Stomach (tissue), 4 donors: ENCODE measurements around the gene SPTBN5.

Source experiments
- POLR2A ChIP-seq, 4 donors: fragments of 450-650 bp; IDR thresholded peaks; one replicate each; pipeline ENCODE4 v1.6.1; 2016; ENCODE audit warnings: antibody characterized with exemption in 4 of 4, control low read depth in 2 of 4, mild to moderate bottlenecking in 1 of 4, moderate library complexity in 1 of 4
- TF ChIP-seq, protein P1 (sequence below), 7 experiments: fragments of 450-650 bp in 4 of 7; fragments of 200-600 bp in 3 of 7; sonication (generic) in 3 of 7; IDR thresholded peaks; one replicate each; pipeline ENCODE4 v1.5.1; 2016 to 2019; ENCODE audit warnings: antibody characterized with exemption in 7 of 7, control low read depth in 2 of 7, mild to moderate bottlenecking in 1 of 7

GRCh38 chr15:41879321-41879845 is 14.5 kb downstream of the SPTBN5 start:
- TF ChIP-seq, protein P1, sequence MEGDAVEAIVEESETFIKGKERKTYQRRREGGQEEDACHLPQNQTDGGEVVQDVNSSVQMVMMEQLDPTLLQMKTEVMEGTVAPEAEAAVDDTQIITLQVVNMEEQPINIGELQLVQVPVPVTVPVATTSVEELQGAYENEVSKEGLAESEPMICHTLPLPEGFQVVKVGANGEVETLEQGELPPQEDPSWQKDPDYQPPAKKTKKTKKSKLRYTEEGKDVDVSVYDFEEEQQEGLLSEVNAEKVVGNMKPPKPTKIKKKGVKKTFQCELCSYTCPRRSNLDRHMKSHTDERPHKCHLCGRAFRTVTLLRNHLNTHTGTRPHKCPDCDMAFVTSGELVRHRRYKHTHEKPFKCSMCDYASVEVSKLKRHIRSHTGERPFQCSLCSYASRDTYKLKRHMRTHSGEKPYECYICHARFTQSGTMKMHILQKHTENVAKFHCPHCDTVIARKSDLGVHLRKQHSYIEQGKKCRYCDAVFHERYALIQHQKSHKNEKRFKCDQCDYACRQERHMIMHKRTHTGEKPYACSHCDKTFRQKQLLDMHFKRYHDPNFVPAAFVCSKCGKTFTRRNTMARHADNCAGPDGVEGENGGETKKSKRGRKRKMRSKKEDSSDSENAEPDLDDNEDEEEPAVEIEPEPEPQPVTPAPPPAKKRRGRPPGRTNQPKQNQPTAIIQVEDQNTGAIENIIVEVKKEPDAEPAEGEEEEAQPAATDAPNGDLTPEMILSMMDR (IDR thresholded peaks at IDR 0.05) = no peak
- TF ChIP-seq POLR2A (IDR thresholded peaks at IDR 0.05) = no peak
